ENCODE data around the gene MRTFA. TPM values are rescaled to one million over a fixed set of nuclear protein-coding genes. Genes with fewer than 3 reads are reported as not detected.

Gene MRTFA
- total RNA-seq, 4 donors from 2014 or later, result 24.5 to 56.3 (median 40.9) TPM

- DNase-seq, result no peak
- Histone ChIP-seq H3K9me3 (peaks cover 0 to 6% (median 0%) of the 10 kb centered on the region in 3 donors), H3K27ac (no peak overlapping the region), H3K36me3 (peaks cover 0 to 4% (median 0%) of the 10 kb centered on the region in 3 donors), H3K27me3 (no peaks in the 10 kb centered on the region), H3K4me3 (no peak overlapping the region), H3K4me1 (peaks cover 0 to 1% (median 0%) of the 10 kb centered on the region in 3 donors)
- no peak for TF ChIP-seq POLR2A (IDR thresholded peaks at IDR 0.05)
- TF ChIP-seq, protein P1, sequence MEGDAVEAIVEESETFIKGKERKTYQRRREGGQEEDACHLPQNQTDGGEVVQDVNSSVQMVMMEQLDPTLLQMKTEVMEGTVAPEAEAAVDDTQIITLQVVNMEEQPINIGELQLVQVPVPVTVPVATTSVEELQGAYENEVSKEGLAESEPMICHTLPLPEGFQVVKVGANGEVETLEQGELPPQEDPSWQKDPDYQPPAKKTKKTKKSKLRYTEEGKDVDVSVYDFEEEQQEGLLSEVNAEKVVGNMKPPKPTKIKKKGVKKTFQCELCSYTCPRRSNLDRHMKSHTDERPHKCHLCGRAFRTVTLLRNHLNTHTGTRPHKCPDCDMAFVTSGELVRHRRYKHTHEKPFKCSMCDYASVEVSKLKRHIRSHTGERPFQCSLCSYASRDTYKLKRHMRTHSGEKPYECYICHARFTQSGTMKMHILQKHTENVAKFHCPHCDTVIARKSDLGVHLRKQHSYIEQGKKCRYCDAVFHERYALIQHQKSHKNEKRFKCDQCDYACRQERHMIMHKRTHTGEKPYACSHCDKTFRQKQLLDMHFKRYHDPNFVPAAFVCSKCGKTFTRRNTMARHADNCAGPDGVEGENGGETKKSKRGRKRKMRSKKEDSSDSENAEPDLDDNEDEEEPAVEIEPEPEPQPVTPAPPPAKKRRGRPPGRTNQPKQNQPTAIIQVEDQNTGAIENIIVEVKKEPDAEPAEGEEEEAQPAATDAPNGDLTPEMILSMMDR (IDR thresholded peaks at IDR 0.05), result no peak
- intact Hi-C loops (cut with DNase I), result no loop called here
- 88 to 89% methylated on average over 5 of the region's 5 CpGs for WGBS, 2 donors
These were observed 18.1 kb downstream of the MRTFA start for GRCh38 chr22:40618400-40618799.

DNA sequence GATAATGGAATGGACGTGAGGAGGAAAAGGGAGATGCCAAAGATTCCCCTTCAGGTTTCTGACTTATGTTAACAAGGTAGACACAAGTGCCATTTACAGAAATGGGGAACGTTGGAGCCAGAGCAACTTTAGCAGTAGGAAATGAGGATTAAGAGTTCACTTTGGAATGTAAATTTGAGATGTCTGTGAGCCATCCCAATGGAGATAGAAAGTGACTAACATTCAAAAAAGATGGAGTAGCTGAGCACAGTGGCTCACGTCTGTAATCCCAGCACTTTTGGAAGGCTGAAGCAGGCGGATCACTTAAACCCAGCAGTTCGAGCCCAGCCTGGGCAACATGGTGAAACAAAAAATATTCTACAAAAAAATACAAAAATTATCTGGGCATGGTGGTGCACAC lies 19.9 kb downstream of the MRTFA start:
- Histone ChIP-seq H3K36me3 (peaks cover 0 to 4% (median 0%) of the 10 kb centered on the region in 3 donors), H3K4me3 (no peak overlapping the region), H3K27me3 (no peaks in the 10 kb centered on the region), H3K4me1 (peaks cover 0 to 17% (median 10%) of the 10 kb centered on the region in 3 donors), H3K27ac (no peak overlapping the region), H3K9me3 (peaks cover 0 to 6% (median 0%) of the 10 kb centered on the region in 3 donors)
- DNase-seq, result no peak
- intact Hi-C loops (cut with DNase I), result no loop called here
- WGBS, 2 donors, result 72 to 76% methylated on average over 5 of the region's 5 CpGs
- TF ChIP-seq POLR2A (IDR thresholded peaks at IDR 0.05), result no peak
- TF ChIP-seq, protein P1 (IDR thresholded peaks at IDR 0.05), result no peak

DNA sequence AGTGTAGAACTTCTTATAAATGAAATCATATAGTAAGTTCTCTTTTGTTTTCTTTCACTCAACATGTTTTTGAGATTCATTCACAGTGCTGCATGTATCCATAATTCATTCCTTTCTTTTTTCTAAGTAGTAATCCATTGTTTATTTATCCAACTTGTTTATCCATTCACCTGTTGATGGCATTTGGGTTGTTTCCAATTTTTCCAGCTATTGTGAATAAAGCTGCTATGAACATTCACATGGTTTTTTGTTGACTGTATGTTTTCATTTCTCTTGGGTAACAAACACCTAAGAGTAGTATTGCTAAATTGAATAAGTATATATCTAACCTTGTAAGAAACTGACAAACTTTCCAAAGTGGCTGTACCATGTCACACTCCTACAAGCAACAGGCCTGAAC lies 23.5 kb downstream of the MRTFA start:
- Histone ChIP-seq H3K9me3 (no peaks in the 10 kb centered on the region), H3K4me3 (no peak overlapping the region), H3K27ac (no peak overlapping the region), H3K36me3 (no peaks in the 10 kb centered on the region), H3K4me1 (peaks cover 7 to 32% (median 16%) of the 10 kb centered on the region in 3 donors), H3K27me3 (no peaks in the 10 kb centered on the region)
- DNase-seq, result no peak
- intact Hi-C loops (cut with DNase I), result no loop called here
- no peak for TF ChIP-seq POLR2A (IDR thresholded peaks at IDR 0.05)
- TF ChIP-seq, protein P1 (IDR thresholded peaks at IDR 0.05), result no peak

GRCh38 chr22:40612291-40612751 lies 24.2 kb downstream of the MRTFA start:
- peaks cover 7 to 32% (median 16%) of the 10 kb centered on the region in 3 donors for H3K4me1 ChIP-seq
- no peak overlapping the region for H3K4me3 ChIP-seq
- H3K36me3 ChIP-seq, result no peaks in the 10 kb centered on the region
- H3K27ac ChIP-seq, result no peak overlapping the region
- no peaks in the 10 kb centered on the region for H3K9me3 ChIP-seq
- DNase-seq, result no peak
- H3K27me3 ChIP-seq, result no peaks in the 10 kb centered on the region
- 38 to 45% methylated on average over 4 of the region's 4 CpGs for WGBS, 2 donors
- intact Hi-C loops (cut with DNase I), result no loop called here
- TF ChIP-seq, protein P1 (IDR thresholded peaks at IDR 0.05), result no peak
- TF ChIP-seq POLR2A (IDR thresholded peaks at IDR 0.05), result no peak

- H3K4me1 ChIP-seq, result peaks cover 7 to 39% (median 17%) of the 10 kb centered on the region in 3 donors
- no peak overlapping the region for H3K4me3 ChIP-seq
- no peaks in the 10 kb centered on the region for H3K36me3 ChIP-seq
- intact Hi-C loops (cut with DNase I), result no loop called here
- TF ChIP-seq, protein P1 (IDR thresholded peaks at IDR 0.05), result no peak
- H3K9me3 ChIP-seq, result no peaks in the 10 kb centered on the region
- no peak overlapping the region for H3K27ac ChIP-seq
- DNase-seq, result no peak
- no peaks in the 10 kb centered on the region for H3K27me3 ChIP-seq
These were observed 24.9 kb downstream of the MRTFA start for GRCh38 chr22:40611606-40612005.

Measured in esophagus squamous epithelium (tissue), 5 donors.